Mononuclear cell (primary cell): ENCODE data around the gene KDM4B. TPM values are rescaled to one million over a fixed set of nuclear protein-coding genes. Genes with fewer than 3 reads are reported as not detected.
"Not testable (repeated sequence)": the region's sequence is repeated elsewhere in the genome, so short reads cannot be mapped to it uniquely, and the experiment has no call there.

Experiments used
- H3K27me3 ChIP-seq: 2 replicates; pipeline ENCODE4 v1.6.0; 2011; ENCODE audit warnings: low read length, control low read depth; ENCODE audit not compliant: insufficient read depth
- H3K4me1 ChIP-seq: 2 replicates; pipeline ENCODE4 v1.5.1; 2011; ENCODE audit warnings: mild to moderate bottlenecking, low read length, control low read depth; ENCODE audit not compliant: insufficient read depth
- H3K4me3 ChIP-seq: 2 replicates; pipeline ENCODE4 v1.5.1; 2011; ENCODE audit warnings: mild to moderate bottlenecking, low read length, moderate library complexity
- H3K9me3 ChIP-seq: 2 replicates; pipeline ENCODE4 v1.5.1; 2011; ENCODE audit warnings: low read depth, mild to moderate bottlenecking, control low read depth, low read length
- total RNA-seq: library from RNA; depleted of rRNA; stranded (reverse); fragments of >200 nt; gene quantifications from one replicate; pipeline ENCODE4 v1.2.3, GENCODE V29; 2012

KDM4B gene
- total RNA-seq, 1 donor: 17.9 TPM

DNA sequence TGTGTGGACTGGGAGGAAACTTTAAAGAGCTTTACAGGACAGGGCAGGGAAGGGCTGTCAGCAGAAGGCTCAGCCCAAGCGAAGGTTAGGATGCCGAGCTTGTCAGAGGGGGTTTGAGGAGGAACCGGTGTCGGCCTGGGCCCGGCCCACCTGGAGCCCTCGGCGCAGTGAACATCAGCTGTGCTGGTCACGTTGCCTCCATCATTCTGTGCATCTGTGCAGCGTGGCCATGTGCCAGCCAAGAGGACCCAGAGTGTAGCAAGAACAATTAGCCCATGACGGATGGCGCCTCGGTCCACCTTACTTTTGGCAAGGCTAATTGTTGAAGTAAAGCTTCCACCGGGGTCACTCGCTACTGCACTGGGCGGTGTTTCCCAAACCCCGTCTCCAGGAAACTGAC is 210.3 kb downstream of the KDM4B start:
- Histone ChIP-seq H3K9me3 (no peaks in the 10 kb centered on the region), H3K27me3 (no peaks in the 10 kb centered on the region), H3K4me1 (peaks cover 8% of the 10 kb centered on the region), H3K4me3 (no peak overlapping the region)

DNA sequence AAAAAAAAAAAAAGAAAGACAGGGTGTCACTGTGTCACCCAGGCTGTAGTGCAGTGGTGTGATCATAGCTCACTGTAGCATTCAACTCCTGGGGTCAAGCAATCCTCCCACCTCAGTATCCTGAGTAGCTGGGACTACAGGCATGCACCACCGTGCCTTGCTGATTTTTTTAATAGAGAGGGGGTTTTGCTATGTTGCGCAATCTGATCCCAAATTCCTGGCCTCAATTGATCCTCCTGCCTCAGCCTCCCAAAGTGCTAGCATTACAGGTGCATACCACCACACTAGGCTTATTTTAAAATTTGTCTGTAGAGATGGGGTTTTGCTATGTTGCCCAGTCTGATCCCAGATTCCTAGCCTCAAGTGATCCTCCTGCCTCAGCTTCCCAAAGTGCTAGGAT is 212.4 kb downstream of the KDM4B start:
- H3K4me3 ChIP-seq: no peak overlapping the region
- H3K4me1 ChIP-seq: peaks cover 8% of the 10 kb centered on the region
- H3K9me3 ChIP-seq: no peaks in the 10 kb centered on the region
- no peaks in the 10 kb centered on the region for H3K27me3 ChIP-seq

DNA sequence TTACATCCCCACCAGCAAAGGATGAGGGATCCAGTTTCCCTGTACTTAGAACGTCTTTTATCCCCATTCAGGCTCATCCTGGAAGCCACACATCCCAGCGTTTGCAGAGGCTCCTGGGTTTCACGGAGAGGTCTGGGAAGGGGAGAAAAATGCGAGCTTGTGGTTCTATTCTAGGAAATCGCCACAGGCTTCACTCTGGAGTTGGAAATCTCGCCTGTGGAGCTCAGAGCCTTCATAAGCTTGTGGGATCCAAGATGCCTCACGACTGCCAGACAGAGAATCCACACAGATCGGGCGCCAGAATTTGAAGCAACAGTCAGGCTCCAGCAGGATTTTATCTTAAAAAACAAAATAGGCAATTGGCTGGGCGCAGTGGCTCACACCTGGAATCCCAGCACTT is 213.8 kb downstream of the KDM4B start:
- H3K27me3 ChIP-seq: no peaks in the 10 kb centered on the region

DNA sequence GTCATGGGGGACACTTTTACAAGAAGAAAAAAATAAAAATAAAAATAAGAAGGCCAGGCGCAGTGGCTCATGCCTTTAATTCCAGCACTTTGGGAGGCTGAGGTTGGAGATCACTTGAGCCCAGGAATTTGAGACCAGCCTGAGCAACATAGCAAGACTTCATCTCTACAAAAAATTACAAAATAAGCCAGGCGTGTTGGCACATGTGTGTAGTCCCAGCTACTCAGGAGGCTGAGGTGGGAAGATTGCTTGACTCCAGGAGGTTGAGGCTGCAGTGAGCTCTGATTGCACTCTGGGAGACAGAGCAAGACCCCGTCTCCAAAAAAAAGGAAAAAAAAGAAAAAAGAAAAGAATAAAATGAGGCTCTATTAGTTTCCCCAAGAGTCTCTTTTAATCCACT is 214.7 kb downstream of the KDM4B start:
- Histone ChIP-seq H3K27me3 (no peaks in the 10 kb centered on the region), H3K4me1 (no peaks in the 10 kb centered on the region), H3K4me3 (no peak overlapping the region), H3K9me3 (no peaks in the 10 kb centered on the region)

More for the DNA sequence above, 213.8 kb downstream of the KDM4B start:
- Histone ChIP-seq H3K4me3 (no peak overlapping the region), H3K4me1 (no peaks in the 10 kb centered on the region), H3K9me3 (no peaks in the 10 kb centered on the region)

DNA sequence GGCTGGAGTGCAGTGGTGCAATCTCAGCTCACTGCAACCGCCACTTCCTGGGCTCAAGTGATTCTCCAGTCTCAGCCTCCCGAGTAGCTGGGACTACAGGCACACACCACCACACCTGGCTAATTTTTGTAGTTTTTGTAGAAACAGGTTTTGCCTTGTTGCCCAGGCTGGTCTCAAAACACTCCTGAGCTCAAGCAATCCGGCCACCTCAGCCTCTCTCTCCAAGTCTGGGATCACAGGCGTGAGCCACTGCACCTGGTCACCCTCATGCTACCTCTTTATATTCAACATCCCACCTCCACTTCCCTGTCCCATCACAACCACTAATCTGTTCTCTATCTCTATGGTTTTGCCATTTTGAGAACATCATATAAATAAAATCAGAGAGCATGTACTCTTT is 216.0 kb downstream of the KDM4B start:
- Histone ChIP-seq H3K4me1 (no peaks in the 10 kb centered on the region), H3K27me3 (no peaks in the 10 kb centered on the region), H3K9me3 (no peaks in the 10 kb centered on the region), H3K4me3 (no peak overlapping the region)

DNA sequence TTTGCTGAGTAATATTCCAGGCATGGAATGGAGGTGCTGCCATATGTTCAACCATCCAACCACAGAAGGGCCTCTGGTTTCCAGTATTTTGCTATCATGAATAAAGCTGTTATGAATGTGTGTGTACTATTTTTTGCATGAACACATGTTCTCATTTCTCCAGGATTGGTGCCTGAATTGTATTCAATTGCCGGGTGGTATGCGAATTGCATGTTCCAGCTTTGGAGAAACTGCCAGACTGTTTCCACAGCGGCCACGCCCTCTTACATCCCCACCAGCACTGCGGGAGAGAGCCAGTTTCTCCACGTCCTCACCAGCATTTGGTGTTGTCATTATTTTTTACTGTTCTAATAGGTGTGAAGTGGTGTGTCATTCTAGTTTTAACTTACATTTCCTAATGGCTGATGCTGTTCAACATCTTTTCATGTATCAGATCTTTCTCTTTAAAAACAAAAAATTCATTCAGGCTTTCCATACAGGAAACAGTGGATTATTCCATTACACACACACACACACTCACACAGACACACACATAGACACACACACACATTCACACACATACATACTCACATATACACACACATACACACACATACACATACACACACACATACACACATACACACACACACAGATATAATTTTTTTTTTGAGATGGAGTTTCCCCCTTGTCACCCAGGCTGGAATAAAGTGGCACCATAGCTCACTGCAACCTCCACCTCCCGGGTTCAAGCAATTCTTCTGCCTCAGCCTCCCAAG is 217.6 kb downstream of the KDM4B start:
- no peak overlapping the region for H3K4me3 ChIP-seq
- no peaks in the 10 kb centered on the region for H3K27me3 ChIP-seq
- H3K9me3 ChIP-seq: no peaks in the 10 kb centered on the region
- no peaks in the 10 kb centered on the region for H3K4me1 ChIP-seq

DNA sequence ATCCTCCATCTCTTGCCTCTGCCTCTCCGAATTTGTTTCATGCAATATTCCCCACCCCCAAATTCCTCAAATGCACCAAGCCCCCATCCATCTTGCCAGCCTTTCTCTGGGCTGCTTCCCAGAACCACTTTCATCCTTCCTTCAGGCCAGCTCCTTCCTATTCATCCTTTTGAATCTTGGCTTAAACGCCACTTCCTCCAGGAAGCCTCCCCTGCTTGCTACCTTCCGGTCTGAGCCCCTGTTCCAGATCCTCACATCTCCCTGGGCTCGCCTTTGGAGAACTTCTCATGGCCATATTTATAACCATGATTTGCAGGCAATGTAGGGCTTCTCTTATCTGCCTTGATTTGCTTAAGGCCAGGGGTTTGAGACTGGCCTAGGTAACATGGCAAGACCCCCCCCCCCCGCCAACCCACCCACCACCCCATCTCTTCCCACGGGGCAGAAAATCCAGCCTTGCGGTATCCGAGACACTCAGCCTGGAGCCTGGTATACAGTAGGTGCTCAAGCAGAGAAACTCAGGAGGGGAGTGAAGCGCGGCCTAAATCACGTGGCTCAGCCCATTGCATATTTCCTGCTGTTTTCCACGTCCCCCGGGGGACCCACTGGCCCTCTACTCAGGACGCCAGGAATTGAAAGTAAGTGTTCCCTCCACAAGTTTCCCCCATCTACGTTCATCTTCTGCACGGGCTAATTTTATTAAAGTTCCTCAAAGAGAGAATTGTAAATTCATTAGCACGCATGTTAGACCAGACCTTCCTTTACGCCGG is 219.8 kb downstream of the KDM4B start:
- Histone ChIP-seq H3K27me3 (no peaks in the 10 kb centered on the region), H3K4me1 (no peaks in the 10 kb centered on the region), H3K4me3 (no peak overlapping the region), H3K9me3 (no peaks in the 10 kb centered on the region)

DNA sequence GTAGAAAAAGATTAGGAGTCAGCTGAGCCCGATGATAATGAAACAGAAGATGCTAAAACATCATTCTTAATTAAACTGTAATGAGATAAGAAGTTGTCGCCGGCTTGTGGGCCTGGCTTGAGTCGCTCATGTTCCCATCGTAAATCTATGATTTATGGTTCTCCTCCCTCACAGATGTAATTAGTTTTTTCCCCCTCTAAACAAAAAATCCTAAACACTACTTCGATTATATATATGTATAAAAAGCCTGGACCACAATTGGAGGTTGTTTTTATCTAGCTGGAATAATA is 220.3 kb downstream of the KDM4B start:
- no peaks in the 10 kb centered on the region for H3K4me1 ChIP-seq

DNA sequence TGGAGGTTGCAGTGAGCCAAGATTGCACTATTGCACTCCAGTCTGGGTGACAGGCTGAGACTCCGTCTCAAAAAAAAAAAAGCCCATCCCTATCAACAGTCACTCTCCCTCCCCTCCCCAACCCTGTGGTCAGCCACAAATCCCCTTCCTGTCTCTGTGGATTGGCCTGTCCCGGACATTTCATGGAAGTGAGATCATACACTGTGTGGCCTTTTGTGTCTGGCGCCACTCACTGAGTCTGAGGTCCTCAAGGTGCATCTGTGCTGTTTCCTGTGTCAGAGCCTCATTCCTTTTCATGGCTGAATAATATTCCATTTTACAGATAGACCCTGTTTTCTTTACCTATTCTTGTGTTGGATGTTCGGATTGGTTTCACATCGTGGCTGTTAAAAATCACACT is 222.2 kb downstream of the KDM4B start:
- H3K4me3 ChIP-seq: no peak overlapping the region
- H3K4me1 ChIP-seq: no peaks in the 10 kb centered on the region
- H3K27me3 ChIP-seq: no peaks in the 10 kb centered on the region
- H3K9me3 ChIP-seq: no peaks in the 10 kb centered on the region

More for the DNA sequence above, 220.3 kb downstream of the KDM4B start:
- no peak overlapping the region for H3K4me3 ChIP-seq
- no peaks in the 10 kb centered on the region for H3K27me3 ChIP-seq
- no peaks in the 10 kb centered on the region for H3K9me3 ChIP-seq

DNA sequence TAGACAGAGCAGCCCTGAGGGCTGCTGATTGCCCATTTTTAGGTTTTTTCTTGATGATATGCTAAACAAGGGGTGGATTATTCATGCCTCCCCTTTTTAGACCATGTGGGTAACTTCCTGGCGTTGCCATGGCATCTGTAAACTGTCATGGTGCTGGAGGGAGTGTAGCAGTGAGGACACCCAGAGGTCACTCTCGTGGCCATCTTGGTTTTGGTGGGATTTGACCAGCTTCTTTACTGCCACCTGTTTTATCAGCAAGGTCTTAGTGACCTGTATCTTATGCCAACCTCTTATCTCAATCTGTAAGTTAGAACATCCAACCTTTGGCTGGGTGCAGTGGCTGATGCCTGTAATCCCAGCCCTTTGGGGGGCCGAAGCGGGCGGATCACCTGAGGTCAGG is 223.7 kb downstream of the KDM4B start:
- Histone ChIP-seq H3K9me3 (no peaks in the 10 kb centered on the region), H3K4me1 (no peaks in the 10 kb centered on the region), H3K4me3 (no peak overlapping the region), H3K27me3 (no peaks in the 10 kb centered on the region)

DNA sequence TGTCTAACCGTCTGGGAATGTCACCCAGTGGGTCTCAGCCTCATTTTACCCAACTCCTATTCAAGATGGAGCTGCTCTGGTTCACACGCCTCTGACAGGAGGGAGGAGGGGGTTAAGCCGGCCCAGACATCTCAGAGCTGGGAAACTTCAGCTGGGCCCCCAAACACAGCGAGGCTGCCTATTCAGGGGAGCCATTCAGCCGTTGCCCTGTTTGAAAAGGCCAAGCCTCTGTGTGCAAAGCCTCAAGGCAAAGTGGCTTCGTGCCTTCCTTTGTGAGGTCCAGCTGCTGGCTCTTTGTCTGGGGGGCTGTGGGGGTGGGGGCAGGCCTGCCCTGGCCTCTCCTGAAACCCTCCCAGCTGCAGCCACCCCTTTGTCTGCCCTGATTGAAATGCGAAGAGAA is 224.3 kb downstream of the KDM4B start:
- Histone ChIP-seq H3K9me3 (no peaks in the 10 kb centered on the region), H3K4me1 (no peaks in the 10 kb centered on the region), H3K4me3 (no peak overlapping the region), H3K27me3 (no peaks in the 10 kb centered on the region)

DNA sequence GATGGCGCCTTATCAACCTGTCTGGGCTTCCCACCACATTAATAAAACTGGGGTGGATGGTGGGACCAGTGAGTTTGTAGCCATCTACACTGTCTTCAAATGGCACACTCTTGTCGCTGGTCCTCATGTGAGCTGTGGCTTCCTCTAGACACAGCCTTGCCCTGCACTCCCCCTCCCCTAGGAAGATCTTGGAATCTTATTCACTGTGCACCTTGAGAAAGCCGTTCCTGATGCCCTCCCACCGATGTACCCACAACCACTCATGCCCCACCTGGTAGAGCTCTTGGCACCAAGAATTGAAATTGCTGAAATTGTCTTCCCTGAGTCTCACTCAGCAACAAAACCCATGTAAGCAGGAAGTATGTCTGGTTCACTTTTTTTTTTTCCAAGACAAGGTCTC is 225.7 kb downstream of the KDM4B start:
- Histone ChIP-seq H3K27me3 (no peaks in the 10 kb centered on the region), H3K4me3 (no peak overlapping the region), H3K9me3 (no peaks in the 10 kb centered on the region), H3K4me1 (no peaks in the 10 kb centered on the region)

DNA sequence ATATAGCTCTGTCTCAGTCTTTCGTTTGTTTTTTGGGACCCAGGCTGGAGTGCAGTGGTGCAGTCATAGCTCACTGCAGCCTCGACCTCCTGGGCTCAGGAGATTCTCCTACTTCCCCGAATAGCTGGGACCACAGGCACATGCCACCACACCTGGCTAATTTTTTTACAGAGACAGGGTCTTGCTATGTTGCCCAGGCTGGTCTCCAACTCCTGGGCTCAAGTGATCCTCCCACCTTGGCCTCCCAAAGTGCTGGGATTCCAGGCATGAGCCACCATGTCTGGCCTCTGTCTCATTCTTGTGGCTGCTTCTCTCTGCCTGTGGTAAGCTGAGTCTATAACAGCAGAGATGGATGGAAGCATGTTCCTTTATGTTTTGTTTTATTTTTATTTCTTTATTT is 226.7 kb downstream of the KDM4B start:
- H3K4me1 ChIP-seq, H3K9me3 ChIP-seq, H3K4me3 ChIP-seq, H3K27me3 ChIP-seq: not testable (repeated sequence)

DNA sequence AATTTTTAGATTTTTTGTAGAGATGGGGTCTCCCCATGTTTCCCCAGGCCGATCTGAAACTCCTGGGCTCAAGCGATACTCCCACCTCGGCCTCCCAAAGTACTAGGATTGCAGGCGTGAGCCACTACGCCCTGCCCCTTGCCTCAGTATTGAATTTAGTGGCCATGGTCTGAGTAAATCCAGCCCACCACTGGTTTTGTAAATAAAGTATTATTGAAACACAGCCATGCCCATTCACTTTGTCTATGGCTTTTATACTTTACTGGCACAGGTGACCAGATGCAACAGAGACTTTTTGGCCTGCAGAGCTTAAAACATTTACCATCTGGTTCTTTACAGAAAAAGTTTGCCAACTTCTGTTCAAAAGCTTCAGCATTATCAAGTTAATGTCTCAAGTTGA is 227.9 kb downstream of the KDM4B start:
- Histone ChIP-seq H3K4me1 (no peaks in the 10 kb centered on the region), H3K4me3 (no peak overlapping the region), H3K9me3 (peaks cover 6% of the 10 kb centered on the region), H3K27me3 (no peaks in the 10 kb centered on the region)

DNA sequence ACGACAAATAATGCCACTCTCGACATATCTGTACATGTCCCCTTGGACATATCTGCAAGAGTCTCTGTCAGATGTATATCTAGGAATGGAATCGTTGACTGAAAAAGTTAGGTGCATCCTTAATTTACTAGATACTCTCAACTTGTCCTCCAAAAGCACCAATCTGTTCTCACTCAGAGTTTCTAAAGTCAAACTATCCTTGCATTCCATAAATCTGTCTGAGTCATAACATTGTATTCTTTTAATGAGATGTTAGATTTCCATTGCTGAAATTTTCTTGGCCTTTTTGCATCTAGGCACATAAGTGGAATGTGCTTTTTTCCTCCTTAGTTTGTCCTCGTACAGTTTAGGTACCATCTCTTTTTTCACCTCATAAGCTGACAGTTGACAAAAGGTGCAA is 231.9 kb downstream of the KDM4B start:
- Histone ChIP-seq H3K27me3 (no peaks in the 10 kb centered on the region), H3K4me1 (no peaks in the 10 kb centered on the region), H3K9me3 (peaks cover 6% of the 10 kb centered on the region), H3K4me3 (no peak overlapping the region)

DNA sequence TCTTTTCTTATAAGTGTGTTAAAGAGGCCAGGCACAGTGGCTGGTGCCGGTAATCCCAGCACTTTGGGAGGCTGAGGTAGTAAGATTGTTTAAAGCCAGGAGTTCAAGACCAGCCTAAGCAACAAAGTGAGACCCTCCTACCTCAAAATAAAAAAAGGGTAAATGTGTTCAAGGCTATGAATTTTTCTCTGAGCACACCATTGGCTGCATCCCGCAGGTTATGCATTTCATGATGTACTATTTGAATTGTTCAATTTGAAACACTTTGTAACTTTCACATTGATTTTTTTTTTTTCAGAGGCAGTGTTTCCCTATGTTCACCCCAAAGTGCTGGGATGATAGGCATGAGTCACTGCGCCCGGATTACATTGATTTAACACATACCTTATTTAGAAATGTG is 233.6 kb downstream of the KDM4B start:
- Histone ChIP-seq H3K4me1 (no peaks in the 10 kb centered on the region), H3K27me3 (no peaks in the 10 kb centered on the region), H3K4me3 (no peak overlapping the region), H3K9me3 (peaks cover 6% of the 10 kb centered on the region)
